GM21825 (cell line): ENCODE data around the gene PLK3.
"Not testable (repeated sequence)": the region's sequence is repeated elsewhere in the genome, so short reads cannot be mapped to it uniquely, and the experiment has no call there.

Experiments
- ATAC-seq: cut with Tn5 transposase; IDR thresholded peaks from one replicate; pipeline ENCODE4 v1.9.1; 2021; ENCODE audit warnings: mild to moderate bottlenecking, moderate library complexity; ENCODE audit not compliant: unreplicated experiment

Gene PLK3

GRCh38 chr1:44786841-44787426 is 13.2 kb upstream of the PLK3 start:
- ATAC-seq = no peak

GRCh38 chr1:44787506-44787905 is 12.7 kb upstream of the PLK3 start:
- ATAC-seq = no peak

GRCh38 chr1:44788120-44788860 is 11.9 kb upstream of the PLK3 start, which contains the start of gene BEST4:
BEST4 (minus strand) TSS chr1:44788170; CDS start chr1:44787705, 465 bp downstream.
- no peak for ATAC-seq

GRCh38 chr1:44790968-44791801 is 9.0 kb upstream of the PLK3 start:
- no peak for ATAC-seq

GRCh38 chr1:44792736-44793502 is 7.3 kb upstream of the PLK3 start:
- ATAC-seq = peak; percentile 7

GRCh38 chr1:44797886-44798285 is 2.3 kb upstream of the PLK3 start:
- not testable (repeated sequence) for ATAC-seq

GRCh38 chr1:44798481-44799365 is 1.5 kb upstream of the PLK3 start:
- ATAC-seq = no peak

GRCh38 chr1:44801491-44802305 is 1.5 kb downstream of the PLK3 start:
- no peak for ATAC-seq

- no peak for ATAC-seq
These were observed 2.3 kb downstream of the PLK3 start for GRCh38 chr1:44802306-44803061.

- no peak for ATAC-seq
These were observed 2.8 kb downstream of the PLK3 start for GRCh38 chr1:44803062-44803311.

GRCh38 chr1:44803312-44804095 is 3.3 kb downstream of the PLK3 start:
- no peak for ATAC-seq

GRCh38 chr1:44805311-44806024 is 5.3 kb downstream of the PLK3 start:
- ATAC-seq = no peak

GRCh38 chr1:44806025-44806703 is 6.0 kb downstream of the PLK3 start:
- no peak for ATAC-seq

- ATAC-seq = no peak
These were observed 6.7 kb downstream of the PLK3 start, which contains the start of gene DYNLT4 for GRCh38 chr1:44806704-44807363. DYNLT4 (minus strand) TSS chr1:44807351; CDS start chr1:44806668, 683 bp downstream.

- peak; percentile 33 for ATAC-seq
These were observed 7.3 kb downstream of the PLK3 start for GRCh38 chr1:44807364-44808062.
